Measurements from ENCODE around the gene TBC1D1. TPM values are rescaled to one million over a fixed set of nuclear protein-coding genes. Genes with fewer than 3 reads are reported as not detected.
A peak's percentile ranks its signal among the peaks of the same experiment; 100 is the strongest.

Gene TBC1D1
- total RNA-seq, 1 donor, result 66.6 TPM

DNA sequence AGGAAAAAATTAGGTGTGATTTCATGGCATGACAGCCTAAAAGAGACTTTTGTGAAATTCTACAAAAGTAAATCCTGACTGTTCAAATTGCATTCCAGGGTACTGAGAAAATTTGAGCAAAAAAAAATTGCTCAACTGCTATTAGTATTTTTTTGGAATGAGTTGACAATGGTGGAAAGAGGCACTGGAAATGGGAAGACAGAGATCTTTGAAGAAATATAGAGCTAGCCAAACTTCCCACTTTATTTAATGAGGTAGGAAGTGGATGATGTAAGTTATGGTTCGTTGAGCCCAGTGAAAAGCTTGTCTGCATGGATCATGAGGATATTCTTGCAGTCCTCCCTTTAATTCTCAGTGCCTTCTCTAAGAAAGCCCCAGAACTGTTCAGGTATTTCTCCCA, 253.1 kb downstream of the TBC1D1 start:
- Histone ChIP-seq H3K4me2 (ENCODE audit: insufficient read depth, low read length) (no peak overlapping the region), H4K20me1 (ENCODE audit: insufficient read depth, low read length) (no peaks in the 10 kb centered on the region), H3K36me3 (ENCODE audit: insufficient read depth, low read length) (peaks cover 8% of the 10 kb centered on the region), H3K4me3 (ENCODE audit: insufficient read depth, low read length) (no peak overlapping the region), H3K9me3 (ENCODE audit: low read depth, low read length) (no peaks in the 10 kb centered on the region), H3K27me3 (ENCODE audit: insufficient read depth, low read length) (no peaks in the 10 kb centered on the region), H3K27ac (ENCODE audit: low read depth, low read length) (peak overlapping the region; percentile 30), H3K4me1 (ENCODE audit: insufficient read depth, low read length) (peaks cover 26% of the 10 kb centered on the region), H3K79me2 (ENCODE audit: insufficient read depth, low read length) (no peaks in the 10 kb centered on the region), H2AFZ (ENCODE audit: low read length) (no peak overlapping the region)
- no peak for DNase-seq (ENCODE audit: insufficient read length, low spot score, missing footprints)
- TF ChIP-seq, protein P1, sequence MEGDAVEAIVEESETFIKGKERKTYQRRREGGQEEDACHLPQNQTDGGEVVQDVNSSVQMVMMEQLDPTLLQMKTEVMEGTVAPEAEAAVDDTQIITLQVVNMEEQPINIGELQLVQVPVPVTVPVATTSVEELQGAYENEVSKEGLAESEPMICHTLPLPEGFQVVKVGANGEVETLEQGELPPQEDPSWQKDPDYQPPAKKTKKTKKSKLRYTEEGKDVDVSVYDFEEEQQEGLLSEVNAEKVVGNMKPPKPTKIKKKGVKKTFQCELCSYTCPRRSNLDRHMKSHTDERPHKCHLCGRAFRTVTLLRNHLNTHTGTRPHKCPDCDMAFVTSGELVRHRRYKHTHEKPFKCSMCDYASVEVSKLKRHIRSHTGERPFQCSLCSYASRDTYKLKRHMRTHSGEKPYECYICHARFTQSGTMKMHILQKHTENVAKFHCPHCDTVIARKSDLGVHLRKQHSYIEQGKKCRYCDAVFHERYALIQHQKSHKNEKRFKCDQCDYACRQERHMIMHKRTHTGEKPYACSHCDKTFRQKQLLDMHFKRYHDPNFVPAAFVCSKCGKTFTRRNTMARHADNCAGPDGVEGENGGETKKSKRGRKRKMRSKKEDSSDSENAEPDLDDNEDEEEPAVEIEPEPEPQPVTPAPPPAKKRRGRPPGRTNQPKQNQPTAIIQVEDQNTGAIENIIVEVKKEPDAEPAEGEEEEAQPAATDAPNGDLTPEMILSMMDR (IDR thresholded peaks at IDR 0.05; ENCODE audit: extremely low read depth, low read depth, low read length), result no peak

DNA sequence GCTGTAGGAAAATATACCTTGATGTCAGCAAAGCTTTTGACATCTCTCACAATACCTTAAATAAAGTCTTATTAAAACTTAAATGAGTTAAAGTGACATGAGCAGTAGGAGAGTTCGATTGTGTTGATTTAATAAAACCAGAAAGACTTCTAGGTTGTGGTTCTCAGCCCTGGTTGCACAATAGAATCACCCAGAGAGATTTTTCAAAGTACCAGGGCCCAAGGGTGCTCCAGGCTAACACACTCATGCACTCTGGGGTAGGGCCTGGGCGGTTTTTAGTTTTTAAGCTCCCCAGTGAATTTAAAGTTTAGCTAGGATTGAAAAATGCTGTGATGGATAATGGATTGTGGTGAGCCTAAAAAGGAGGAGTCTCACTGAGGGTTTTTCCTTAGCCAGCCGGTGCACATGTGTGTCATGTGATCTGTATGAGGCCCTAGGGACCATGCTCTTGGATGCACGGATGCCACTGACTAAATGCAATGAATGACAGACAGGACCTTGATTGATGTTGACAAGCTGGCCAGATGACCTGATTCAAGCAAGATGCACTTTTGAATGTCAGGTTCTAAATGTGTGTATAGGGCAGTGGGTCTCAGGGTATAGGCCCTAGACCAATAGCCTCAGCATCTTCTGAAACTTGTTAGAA, 254.3 kb downstream of the TBC1D1 start:
- no peaks in the 10 kb centered on the region for H3K36me3 ChIP-seq (ENCODE audit: insufficient read depth, low read length)
- no peak overlapping the region for H2AFZ ChIP-seq (ENCODE audit: low read length)
- no peaks in the 10 kb centered on the region for H3K9me3 ChIP-seq (ENCODE audit: low read depth, low read length)
- H3K4me2 ChIP-seq (ENCODE audit: insufficient read depth, low read length), result peak overlapping the region; percentile 21
- H3K79me2 ChIP-seq (ENCODE audit: insufficient read depth, low read length), result no peaks in the 10 kb centered on the region
- no peaks in the 10 kb centered on the region for H3K27me3 ChIP-seq (ENCODE audit: insufficient read depth, low read length)
- H3K27ac ChIP-seq (ENCODE audit: low read depth, low read length), result peak overlapping the region; percentile 86
- peaks cover 35% of the 10 kb centered on the region for H3K4me1 ChIP-seq (ENCODE audit: insufficient read depth, low read length)
- TF ChIP-seq, protein P1 (IDR thresholded peaks at IDR 0.05; ENCODE audit: extremely low read depth, low read depth, low read length), result no peak
- H4K20me1 ChIP-seq (ENCODE audit: insufficient read depth, low read length), result no peaks in the 10 kb centered on the region
- no peak for DNase-seq (ENCODE audit: insufficient read length, low spot score, missing footprints)
- no peak overlapping the region for H3K4me3 ChIP-seq (ENCODE audit: insufficient read depth, low read length)

DNA sequence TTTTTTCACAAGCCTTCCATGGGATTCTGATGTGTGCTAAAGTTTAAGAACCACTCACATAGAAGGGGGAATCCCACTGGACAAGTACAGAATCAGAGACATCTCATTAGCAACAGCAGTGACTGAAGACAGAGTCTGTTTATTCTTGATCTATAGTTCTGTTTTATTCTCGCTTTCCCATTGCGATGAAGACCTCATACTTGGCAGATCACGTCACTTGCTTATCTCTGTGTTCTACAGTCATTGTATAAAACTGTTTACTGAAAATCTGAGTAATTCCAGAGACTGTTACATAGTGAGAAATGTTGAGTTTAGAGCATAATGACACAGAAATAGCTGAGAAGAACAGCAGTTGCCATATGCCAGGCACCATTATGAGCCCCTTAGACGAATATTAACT, 254.9 kb downstream of the TBC1D1 start:
- Histone ChIP-seq H3K4me2 (ENCODE audit: insufficient read depth, low read length) (peak overlapping the region; percentile 21), H3K9me3 (ENCODE audit: low read depth, low read length) (no peaks in the 10 kb centered on the region), H4K20me1 (ENCODE audit: insufficient read depth, low read length) (no peaks in the 10 kb centered on the region), H3K36me3 (ENCODE audit: insufficient read depth, low read length) (no peaks in the 10 kb centered on the region), H3K27ac (ENCODE audit: low read depth, low read length) (peak overlapping the region; percentile 86), H3K79me2 (ENCODE audit: insufficient read depth, low read length) (no peaks in the 10 kb centered on the region), H3K4me3 (ENCODE audit: insufficient read depth, low read length) (no peak overlapping the region), H3K4me1 (ENCODE audit: insufficient read depth, low read length) (peaks cover 39% of the 10 kb centered on the region), H3K27me3 (ENCODE audit: insufficient read depth, low read length) (no peaks in the 10 kb centered on the region), H2AFZ (ENCODE audit: low read length) (no peak overlapping the region)
- peak; percentile 81 for DNase-seq (ENCODE audit: insufficient read length, low spot score, missing footprints)
- TF ChIP-seq, protein P1 (IDR thresholded peaks at IDR 0.05; ENCODE audit: extremely low read depth, low read depth, low read length), result no peak

DNA sequence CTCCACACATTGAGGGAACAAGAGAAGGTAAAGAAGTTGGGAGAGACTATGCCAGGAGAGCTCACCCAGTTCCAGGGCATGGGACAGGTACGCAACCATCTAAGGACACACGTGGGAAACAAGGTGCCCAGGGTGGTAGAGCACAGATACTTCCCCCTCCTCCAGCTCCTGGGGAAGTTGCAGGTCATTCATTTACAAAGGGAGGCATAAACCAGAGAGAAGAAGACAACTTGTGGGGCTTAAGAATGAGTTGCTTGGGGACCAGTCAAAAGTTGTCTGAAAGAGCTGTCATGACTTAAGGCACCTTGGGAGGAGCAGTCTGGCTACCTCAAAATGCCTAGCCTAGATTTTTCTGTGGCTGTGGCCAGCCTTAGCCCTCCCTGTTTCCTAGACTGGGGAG, 255.5 kb downstream of the TBC1D1 start:
- Histone ChIP-seq H3K9me3 (ENCODE audit: low read depth, low read length) (no peaks in the 10 kb centered on the region), H3K4me2 (ENCODE audit: insufficient read depth, low read length) (no peak overlapping the region), H3K27me3 (ENCODE audit: insufficient read depth, low read length) (no peaks in the 10 kb centered on the region), H3K79me2 (ENCODE audit: insufficient read depth, low read length) (no peaks in the 10 kb centered on the region), H3K27ac (ENCODE audit: low read depth, low read length) (peak overlapping the region; percentile 86), H3K4me3 (ENCODE audit: insufficient read depth, low read length) (no peak overlapping the region), H2AFZ (ENCODE audit: low read length) (no peak overlapping the region), H3K36me3 (ENCODE audit: insufficient read depth, low read length) (no peaks in the 10 kb centered on the region), H4K20me1 (ENCODE audit: insufficient read depth, low read length) (no peaks in the 10 kb centered on the region), H3K4me1 (ENCODE audit: insufficient read depth, low read length) (peaks cover 39% of the 10 kb centered on the region)
- TF ChIP-seq, protein P1 (IDR thresholded peaks at IDR 0.05; ENCODE audit: extremely low read depth, low read depth, low read length), result no peak
- DNase-seq (ENCODE audit: insufficient read length, low spot score, missing footprints), result no peak

Data from osteoblast (primary cell).